Endothelial cell of umbilical vein (primary cell): ENCODE data around the gene SUPV3L1. TPM values are rescaled to one million over a fixed set of nuclear protein-coding genes. Genes with fewer than 3 reads are reported as not detected.

Source experiments
- BruUV-seq: library from RNA; stranded (reverse); fragments of 400-500 nt; replicated peaks from 2 replicates; lab custom pipeline; 2021; lab: Mats Ljungman, UMichigan
- CTCF ChIA-PET: fragments of 300-600, 350-600 bp; sonication (Branson Sonifier 250); formaldehyde crosslinking; loops from one replicate; lab custom pipeline; 2021; ENCODE audit warnings: antibody characterized with exemption, inconsistent platforms; lab: Charles Lee
- POLR2A ChIA-PET: fragments of 300-600, 350-600 bp; sonication (Branson Sonifier 250); formaldehyde crosslinking; loops from one replicate; lab custom pipeline; 2021; ENCODE audit warnings: antibody characterized with exemption, inconsistent platforms; lab: Charles Lee
- DNase-seq: peaks from one replicate; pipeline ENCODE4 v3.0.0-alpha.2; 2011; ENCODE audit warnings: low read depth, low spot score
- FAIRE-seq: peaks from 2 replicates; lab custom pipeline; 2011; peaks lifted over from hg19 to GRCh38; lab: Jason Lieb, UNC
- H2AFZ ChIP-seq: 2 replicates; pipeline ENCODE4 v1.6.0; 2012; ENCODE audit warnings: low read depth, low read length, control low read depth, inconsistent platforms
- H3K27ac ChIP-seq: 2 replicates; pipeline ENCODE4 v1.5.1; 2011; ENCODE audit warnings: low read depth, mild to moderate bottlenecking, control low read depth, low read length, moderate library complexity; ENCODE audit not compliant: insufficient read depth
- H3K27me3 ChIP-seq, 2 experiments: 2 replicates each; pipeline versions ENCODE4 v1.6.0 to v1.6.1; 2011; ENCODE audit warnings: low read length in 2 of 2, mixed read lengths in 1 of 2; ENCODE audit not compliant: control insufficient read depth in 2 of 2, insufficient read depth in 2 of 2
- H3K36me3 ChIP-seq, 2 experiments: 2 replicates in 1 of 2; 3 replicates in 1 of 2; pipeline ENCODE4 v1.5.1; 2011; ENCODE audit warnings: low read length in 2 of 2, mild to moderate bottlenecking in 1 of 2, moderate library complexity in 1 of 2; ENCODE audit not compliant: control insufficient read depth in 2 of 2, insufficient read depth in 2 of 2; ENCODE audit errors: extremely low read depth in 1 of 2
- H3K4me1 ChIP-seq: 3 replicates; pipeline ENCODE4 v1.5.1; 2011; ENCODE audit warnings: mild to moderate bottlenecking, low read length; ENCODE audit not compliant: control insufficient read depth, insufficient read depth; ENCODE audit errors: extremely low read depth
- H3K4me2 ChIP-seq: 2 replicates; pipeline ENCODE4 v1.6.1; 2011; ENCODE audit warnings: low read length, control low read depth, mixed read lengths; ENCODE audit not compliant: insufficient read depth
- H3K4me3 ChIP-seq, 3 experiments: fragments of 200-600 bp in 1 of 3; sonication (generic), shearing (Covaris generic) in 1 of 3; replicated peaks in 1 of 3; 2 replicates each; pipeline ENCODE4 v1.5.1; 2011 to 2016; ENCODE audit warnings: control low read depth in 3 of 3, low read length in 3 of 3, mild to moderate bottlenecking in 2 of 3, inconsistent platforms in 1 of 3, low read depth in 1 of 3, moderate library complexity in 1 of 3; ENCODE audit not compliant: insufficient read depth in 1 of 3
- H3K79me2 ChIP-seq: 2 replicates; pipeline ENCODE4 v1.6.0; 2012; ENCODE audit warnings: low read length, inconsistent platforms; ENCODE audit not compliant: control insufficient read depth, insufficient read depth
- H3K9ac ChIP-seq: replicated peaks from 2 replicates; pipeline ENCODE3; 2011; ENCODE audit warnings: low read length, control low read depth; ENCODE audit not compliant: insufficient read depth; ENCODE audit errors: extremely low read depth
- H3K9me1 ChIP-seq: replicated peaks from 3 replicates; pipeline ENCODE4 v1.6.0; 2011; ENCODE audit warnings: mild to moderate bottlenecking, low read length; ENCODE audit not compliant: control insufficient read depth, insufficient read depth; ENCODE audit errors: extremely low read depth
- H3K9me3 ChIP-seq: replicated peaks from 2 replicates; pipeline ENCODE4 v1.5.1; 2012; ENCODE audit warnings: low read length, inconsistent platforms; ENCODE audit not compliant: control insufficient read depth, insufficient read depth
- H4K20me1 ChIP-seq: replicated peaks from 2 replicates; pipeline ENCODE3; 2011; ENCODE audit warnings: mild to moderate bottlenecking, low read length; ENCODE audit not compliant: control insufficient read depth, insufficient read depth; ENCODE audit errors: extremely low read depth
- EZH2 ChIP-seq: IDR thresholded peaks from 2 replicates; pipeline ENCODE4 v1.6.1; 2012; ENCODE audit warnings: borderline replicate concordance, low read depth, mild to moderate bottlenecking, moderate library complexity, low read length, inconsistent platforms; ENCODE audit not compliant: severe bottlenecking
- FOS ChIP-seq: IDR thresholded peaks from 2 replicates; pipeline ENCODE4 v1.6.1; 2011; ENCODE audit warnings: mild to moderate bottlenecking, low read length, moderate library complexity, borderline replicate concordance; ENCODE audit not compliant: insufficient read depth
- GATA2 ChIP-seq: IDR thresholded peaks from 2 replicates; pipeline ENCODE4 v1.7.0; 2011; ENCODE audit warnings: low read depth, mild to moderate bottlenecking, moderate library complexity, mixed read lengths, low read length; ENCODE audit not compliant: insufficient read length, insufficient read depth
- JUN ChIP-seq: IDR thresholded peaks from 2 replicates; pipeline ENCODE4 v1.6.1; 2011; ENCODE audit warnings: borderline replicate concordance, low read depth; ENCODE audit not compliant: insufficient read length, insufficient read depth
- MYC ChIP-seq: IDR thresholded peaks from one replicate; pipeline ENCODE4 v1.6.1; 2011; ENCODE audit warnings: mild to moderate bottlenecking, low read depth, low read length
- POLR2A ChIP-seq: IDR thresholded peaks from 2 replicates; pipeline ENCODE4 v1.6.1; 2012; ENCODE audit warnings: low read depth, mild to moderate bottlenecking, control low read depth, low read length
- POLR2AphosphoS5 ChIP-seq: IDR thresholded peaks from 2 replicates; pipeline ENCODE4 v1.6.1; 2012; ENCODE audit warnings: low read depth, mild to moderate bottlenecking, control low read depth, low read length, moderate library complexity; ENCODE audit not compliant: insufficient read depth
- dilution Hi-C: fragments of 300-500 bp; cut with MboI; formaldehyde crosslinking; loops from one replicate; pipeline ENCODE4 v1.15.0; 2019; ENCODE audit warnings: low sequenced_read_pairs; ENCODE audit not compliant: extremely low pct_ligation_motif_present
- intact Hi-C: fragments of 100-400 bp; cut with micrococcal nuclease; formaldehyde crosslinking; loops from one replicate; pipeline ENCODE4 v1.10.0; 2022
- polyA plus RNA-seq, 4 experiments: library from polyadenylated mRNA; depleted of rRNA in 3 of 4; stranded (reverse) in 3 of 4; unstranded in 1 of 4; fragments of >200 nt; gene quantifications; 2 replicates each; pipeline versions ENCODE4 v1.2.1 to v1.2.3, GENCODE V29; 2011 to 2012; ENCODE audit warnings: missing spikeins in 1 of 4
- total RNA-seq: library from RNA; stranded (reverse); gene quantifications from 2 replicates; pipeline ENCODE4 v1.2.3, GENCODE V29; 2021
- TF ChIP-seq, protein P1 (sequence below), 2 donors: IDR thresholded peaks; 1 replicate in 1 of 2; 2 replicates in 1 of 2; pipeline ENCODE4 v1.5.1; 2011; ENCODE audit warnings: low read length in 2 of 2, mild to moderate bottlenecking in 2 of 2, moderate library complexity in 2 of 2, control low read depth in 1 of 2, inconsistent platforms in 1 of 2, low read depth in 1 of 2; ENCODE audit not compliant: insufficient read depth in 1 of 2; ENCODE audit errors: extremely low read depth in 1 of 2
- TF ChIP-seq, protein P2 (sequence below): IDR thresholded peaks from 2 replicates; pipeline ENCODE4 v1.6.1; 2011; ENCODE audit not compliant: insufficient read depth, insufficient read length

SUPV3L1 gene
- total and polyA plus RNA-seq, 2 donors (not counting 3 experiments of a cell fraction or from before 2014, with no cell fraction given): 21.8 to 30.4 TPM

GRCh38 chr10:69211104-69211503 lies 31.1 kb downstream of the SUPV3L1 start:
- H3K9ac ChIP-seq: no peak overlapping the region
- TF ChIP-seq FOS (no peak), JUN (no peak)
- BruUV-seq: no TSS peak
- CTCF ChIA-PET: interaction anchor here (2.1 kb wide), 1 partner anchor 206 kb away, joined by 8 read pairs; no protein-coding TSS in a partner anchor
- no peak for FAIRE-seq
- H3K4me3 ChIP-seq: no peak overlapping the region
- POLR2A ChIA-PET: no interaction called here
- H3K27ac ChIP-seq: no peak overlapping the region
- peaks cover 0 to 2% of the 10 kb centered on the region in 2 experiments for H3K27me3 ChIP-seq
- H3K4me2 ChIP-seq: no peak overlapping the region
- dilution Hi-C loops: no loop called here
- no peaks in the 10 kb centered on the region for H3K9me3 ChIP-seq
- no peaks in the 10 kb centered on the region for H3K9me1 ChIP-seq
- H3K79me2 ChIP-seq: no peaks in the 10 kb centered on the region
- intact Hi-C loops: no loop called here
- H3K36me3 ChIP-seq: peaks cover 9 to 11% of the 10 kb centered on the region in 2 experiments
- no peak for DNase-seq
- H2AFZ ChIP-seq: no peak overlapping the region
- H4K20me1 ChIP-seq: no peaks in the 10 kb centered on the region
- H3K4me1 ChIP-seq: peaks cover 10% of the 10 kb centered on the region

DNA sequence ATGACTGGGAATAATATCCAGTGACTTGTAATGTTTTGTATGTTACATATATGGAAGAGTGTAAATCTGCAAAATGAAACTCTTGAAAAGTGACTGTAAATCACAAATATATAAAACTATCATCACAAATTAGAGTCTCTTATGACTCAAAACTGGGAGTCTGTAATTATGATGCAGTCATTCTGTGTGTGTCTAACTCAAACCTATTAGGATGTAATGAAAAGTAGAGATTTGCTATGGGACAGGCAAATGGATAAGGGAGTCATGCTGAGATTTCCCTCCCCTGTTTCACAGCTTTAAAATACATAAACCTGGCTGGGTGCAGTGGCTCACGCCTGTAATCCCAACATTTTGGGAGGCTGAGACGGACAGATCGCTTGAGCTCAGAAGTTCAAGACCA lies 31.5 kb downstream of the SUPV3L1 start:
- H2AFZ ChIP-seq: no peak overlapping the region
- FAIRE-seq (no peak), DNase-seq (no peak)
- H3K9me3 ChIP-seq: no peaks in the 10 kb centered on the region
- H3K9ac ChIP-seq: no peak overlapping the region
- intact Hi-C loops: no loop called here
- peaks cover 7 to 11% of the 10 kb centered on the region in 2 experiments for H3K36me3 ChIP-seq
- H3K9me1 ChIP-seq: no peaks in the 10 kb centered on the region
- dilution Hi-C loops: no loop called here
- no peak overlapping the region for H3K4me2 ChIP-seq
- no peaks in the 10 kb centered on the region for H4K20me1 ChIP-seq
- BruUV-seq: no TSS peak
- H3K27me3 ChIP-seq: peaks cover 0 to 2% of the 10 kb centered on the region in 2 experiments
- ChIA-PET CTCF (interaction anchor here (0.7 to 2.1 kb wide), 2 partner anchors 180 to 207 kb away, joined by 3 to 8 read pairs; no protein-coding TSS in a partner anchor), POLR2A (no interaction called here)
- TF ChIP-seq POLR2AphosphoS5 (no peak), GATA2 (no peak), POLR2A (no peak), FOS (no peak), MYC (no peak), EZH2 (no peak), JUN (no peak)
- TF ChIP-seq, protein P1, sequence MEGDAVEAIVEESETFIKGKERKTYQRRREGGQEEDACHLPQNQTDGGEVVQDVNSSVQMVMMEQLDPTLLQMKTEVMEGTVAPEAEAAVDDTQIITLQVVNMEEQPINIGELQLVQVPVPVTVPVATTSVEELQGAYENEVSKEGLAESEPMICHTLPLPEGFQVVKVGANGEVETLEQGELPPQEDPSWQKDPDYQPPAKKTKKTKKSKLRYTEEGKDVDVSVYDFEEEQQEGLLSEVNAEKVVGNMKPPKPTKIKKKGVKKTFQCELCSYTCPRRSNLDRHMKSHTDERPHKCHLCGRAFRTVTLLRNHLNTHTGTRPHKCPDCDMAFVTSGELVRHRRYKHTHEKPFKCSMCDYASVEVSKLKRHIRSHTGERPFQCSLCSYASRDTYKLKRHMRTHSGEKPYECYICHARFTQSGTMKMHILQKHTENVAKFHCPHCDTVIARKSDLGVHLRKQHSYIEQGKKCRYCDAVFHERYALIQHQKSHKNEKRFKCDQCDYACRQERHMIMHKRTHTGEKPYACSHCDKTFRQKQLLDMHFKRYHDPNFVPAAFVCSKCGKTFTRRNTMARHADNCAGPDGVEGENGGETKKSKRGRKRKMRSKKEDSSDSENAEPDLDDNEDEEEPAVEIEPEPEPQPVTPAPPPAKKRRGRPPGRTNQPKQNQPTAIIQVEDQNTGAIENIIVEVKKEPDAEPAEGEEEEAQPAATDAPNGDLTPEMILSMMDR (IDR thresholded peaks at IDR 0.05; ENCODE audit: extremely low read depth in 1 of 2, insufficient read depth in 1 of 2, low read depth in 1 of 2, low read length in 2 of 2): no peak
- TF ChIP-seq, protein P2, sequence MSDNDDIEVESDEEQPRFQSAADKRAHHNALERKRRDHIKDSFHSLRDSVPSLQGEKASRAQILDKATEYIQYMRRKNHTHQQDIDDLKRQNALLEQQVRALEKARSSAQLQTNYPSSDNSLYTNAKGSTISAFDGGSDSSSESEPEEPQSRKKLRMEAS: no peak
- H3K27ac ChIP-seq: no peak overlapping the region
- no peak overlapping the region for H3K4me3 ChIP-seq
- no peaks in the 10 kb centered on the region for H3K79me2 ChIP-seq
- H3K4me1 ChIP-seq: peaks cover 14% of the 10 kb centered on the region
